HEK293T (cell line): Measurements from ENCODE around the gene LCLAT1.
"Not testable (repeated sequence)": the region's sequence is repeated elsewhere in the genome, so short reads cannot be mapped to it uniquely, and the experiment has no call there.

Source experiments
- CTCF ChIA-PET: fragments of 350-600 bp; formaldehyde crosslinking; extraction: SDS; loops from one replicate; lab custom pipeline; 2021; ENCODE audit warnings: antibody characterized with exemption, inconsistent platforms; lab: Yijun Ruan, JAX
- POLR2A ChIA-PET: fragments of 350-600 bp; formaldehyde crosslinking; extraction: SDS; loops from one replicate; lab custom pipeline; 2020; ENCODE audit warnings: antibody characterized with exemption, inconsistent platforms; lab: Yijun Ruan, JAX
- DNase-seq: peaks from one replicate; pipeline ENCODE4 v3.0.0; 2012; ENCODE audit warnings: mixed read lengths; ENCODE audit errors: extremely low spot score
- ARNT ChIP-seq: fragments of 450-650 bp; IDR thresholded peaks from 2 replicates; pipeline ENCODE4 v1.6.1; 2017; ENCODE audit warnings: mild to moderate bottlenecking
- BHLHE40 ChIP-seq: fragments of 450-650 bp; IDR thresholded peaks from 2 replicates; pipeline ENCODE4 v1.6.1; 2016; ENCODE audit warnings: mild to moderate bottlenecking, moderate library complexity, borderline replicate concordance
- CTBP1 ChIP-seq: fragments of 450-650 bp; IDR thresholded peaks from 2 replicates; pipeline ENCODE4 v1.6.1; 2016; ENCODE audit warnings: borderline replicate concordance
- ELF4 ChIP-seq: fragments of 450-650 bp; IDR thresholded peaks from 2 replicates; pipeline ENCODE4 v1.6.1; 2017; ENCODE audit warnings: antibody characterized with exemption
- FOXA1 ChIP-seq: fragments of 450-650 bp; IDR thresholded peaks from 2 replicates; pipeline ENCODE4 v1.6.1; 2016; ENCODE audit warnings: mild to moderate bottlenecking
- FOXK2 ChIP-seq: fragments of 450-650 bp; IDR thresholded peaks from 2 replicates; pipeline ENCODE4 v1.6.1; 2016; ENCODE audit warnings: mild to moderate bottlenecking
- FOXM1 ChIP-seq: fragments of 450-650 bp; IDR thresholded peaks from 2 replicates; pipeline ENCODE4 v1.6.1; 2017; ENCODE audit warnings: mild to moderate bottlenecking, borderline replicate concordance
- HDGF ChIP-seq: fragments of 450-650 bp; IDR thresholded peaks from 2 replicates; pipeline ENCODE4 v1.6.1; 2017; ENCODE audit warnings: antibody characterized with exemption, borderline replicate concordance
- L3MBTL2 ChIP-seq: fragments of 450-650 bp; conservative IDR thresholded peaks from 2 replicates; pipeline ENCODE4 v1.6.1; 2016; ENCODE audit warnings: mild to moderate bottlenecking
- LEF1 ChIP-seq: fragments of 450-650 bp; IDR thresholded peaks from 2 replicates; pipeline ENCODE4 v1.6.1; 2017; ENCODE audit warnings: mild to moderate bottlenecking, borderline replicate concordance
- NFRKB ChIP-seq: fragments of 450-650 bp; IDR thresholded peaks from 2 replicates; pipeline ENCODE4 v1.6.1; 2016; ENCODE audit warnings: mild to moderate bottlenecking, moderate library complexity
- PKNOX1 ChIP-seq: fragments of 450-650 bp; IDR thresholded peaks from 2 replicates; pipeline ENCODE4 v1.6.1; 2016
- SP1 ChIP-seq: fragments of 450-650 bp; IDR thresholded peaks from 2 replicates; pipeline ENCODE4 v1.6.1; 2017
- SUZ12 ChIP-seq: fragments of 450-650 bp; IDR thresholded peaks from 2 replicates; pipeline ENCODE4 v1.6.1; 2016; ENCODE audit warnings: mild to moderate bottlenecking
- TARDBP ChIP-seq: fragments of 450-650 bp; IDR thresholded peaks from 2 replicates; pipeline ENCODE4 v1.6.1; 2016
- ZNF384 ChIP-seq: fragments of 450-650 bp; IDR thresholded peaks from 2 replicates; pipeline ENCODE4 v1.6.1; 2016

LCLAT1 gene

GRCh38 chr2:30492185-30492584 lies 45.1 kb downstream of the LCLAT1 start:
- TF ChIP-seq L3MBTL2, result no peak
- no peak for TF ChIP-seq FOXA1
- no peak for TF ChIP-seq BHLHE40
- CTCF ChIA-PET, result interaction anchor here (1.2 kb wide), 1 partner anchor 284 kb away, joined by 11 read pairs; no protein-coding TSS in a partner anchor
- no peak for DNase-seq
- POLR2A ChIA-PET, result no interaction called here

- CTCF ChIA-PET, result interaction anchor here (1.2 kb wide), 1 partner anchor 284 kb away, joined by 11 read pairs; no protein-coding TSS in a partner anchor
- no peak for TF ChIP-seq BHLHE40
- TF ChIP-seq L3MBTL2, result no peak
- no peak for TF ChIP-seq SUZ12
- TF ChIP-seq FOXK2, result no peak
- no peak for TF ChIP-seq FOXM1
- TF ChIP-seq CTBP1, result no peak
- TF ChIP-seq ARNT, result no peak
- TF ChIP-seq ZNF384, result no peak
- TF ChIP-seq TARDBP, result no peak
- no peak for TF ChIP-seq ELF4
- TF ChIP-seq NFRKB, result no peak
- no peak for TF ChIP-seq FOXA1
- no peak for TF ChIP-seq SP1
- no peak for TF ChIP-seq LEF1
- TF ChIP-seq HDGF, result no peak
- TF ChIP-seq PKNOX1, result no peak
- POLR2A ChIA-PET, result no interaction called here
- no peak for DNase-seq
Observed at GRCh38 chr2:30492619-30493018, 45.6 kb downstream of the LCLAT1 start.

- ChIA-PET POLR2A (no interaction called here), CTCF (no interaction called here)
- no peak for DNase-seq
- TF ChIP-seq LEF1 (no peak), L3MBTL2 (no peak), ELF4 (no peak), BHLHE40 (no peak)
Observed at GRCh38 chr2:30493440-30493839, 46.4 kb downstream of the LCLAT1 start.

- DNase-seq, POLR2A ChIA-PET, CTCF ChIA-PET: not testable (repeated sequence)
Observed at GRCh38 chr2:30495896-30496295, 48.9 kb downstream of the LCLAT1 start.

- no peak for DNase-seq
- ChIA-PET CTCF (no interaction called here), POLR2A (no interaction called here)
- no peak for TF ChIP-seq SP1
- TF ChIP-seq PKNOX1, result no peak
- TF ChIP-seq ZNF384, result no peak
- no peak for TF ChIP-seq FOXA1
- TF ChIP-seq L3MBTL2, result no peak
- TF ChIP-seq FOXM1, result no peak
- TF ChIP-seq CTBP1, result no peak
- no peak for TF ChIP-seq HDGF
- TF ChIP-seq FOXK2, result no peak
- TF ChIP-seq SUZ12, result no peak
- TF ChIP-seq LEF1, result no peak
- TF ChIP-seq ELF4, result no peak
- no peak for TF ChIP-seq ARNT
- no peak for TF ChIP-seq TARDBP
- TF ChIP-seq BHLHE40, result no peak
- no peak for TF ChIP-seq NFRKB
Observed at GRCh38 chr2:30499681-30500080, 52.6 kb downstream of the LCLAT1 start.

GRCh38 chr2:30500699-30501098 lies 53.7 kb downstream of the LCLAT1 start:
- TF ChIP-seq FOXM1, result no peak
- no peak for TF ChIP-seq NFRKB
- TF ChIP-seq ARNT, result no peak
- TF ChIP-seq PKNOX1, result no peak
- TF ChIP-seq LEF1, result no peak
- no peak for TF ChIP-seq SP1
- TF ChIP-seq SUZ12, result no peak
- TF ChIP-seq L3MBTL2, result no peak
- TF ChIP-seq FOXK2, result no peak
- no peak for TF ChIP-seq ELF4
- no peak for DNase-seq
- ChIA-PET CTCF (no interaction called here), POLR2A (no interaction called here)

GRCh38 chr2:30502310-30502709 lies 55.3 kb downstream of the LCLAT1 start:
- TF ChIP-seq NFRKB (no peak), L3MBTL2 (no peak), SUZ12 (no peak), SP1 (no peak), FOXM1 (no peak), ELF4 (no peak), ARNT (no peak), TARDBP (no peak), ZNF384 (no peak), HDGF (no peak), FOXA1 (no peak), PKNOX1 (no peak), BHLHE40 (no peak)
- ChIA-PET POLR2A (no interaction called here), CTCF (no interaction called here)
- no peak for DNase-seq
